ENCODE data around the gene CASK.

GRCh38 chrX:41705042-41705441 lies 218.3 kb downstream of the CASK start:
- TF ChIP-seq POLR2A (IDR thresholded peaks at IDR 0.05; ENCODE audit: low read length) (no peak), GATA1 (IDR thresholded peaks at IDR 0.05; ENCODE audit: low read depth, low read length) (no peak)

All from erythroblast (primary cell).